ENCODE measurements around the gene USE1.

DNA sequence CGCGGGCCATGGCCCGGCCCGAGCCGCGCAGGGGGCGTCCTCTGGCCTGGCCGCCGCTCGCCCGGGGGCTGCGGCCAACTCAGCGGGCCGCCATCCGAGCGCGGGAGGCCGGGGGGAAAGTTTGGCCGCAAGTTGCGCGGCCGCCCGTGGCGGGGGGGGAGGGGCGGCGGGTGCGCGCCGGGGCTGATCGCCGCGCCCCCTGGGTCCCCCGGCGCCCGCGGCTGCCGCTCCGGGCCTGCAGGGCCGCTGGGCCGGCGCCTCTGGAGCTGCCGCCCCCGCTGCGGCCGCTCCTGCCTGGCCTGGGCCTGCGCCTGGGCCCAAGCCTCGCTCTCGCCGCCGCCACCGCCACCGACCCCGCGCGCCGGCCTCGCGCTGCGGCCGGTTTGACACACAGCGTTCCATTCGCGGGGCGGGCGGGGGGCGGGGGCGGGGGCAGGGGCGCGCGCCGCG lies 30.4 kb downstream of the USE1 start, which contains the start of gene NR2F6:
- TF ChIP-seq, protein P1, sequence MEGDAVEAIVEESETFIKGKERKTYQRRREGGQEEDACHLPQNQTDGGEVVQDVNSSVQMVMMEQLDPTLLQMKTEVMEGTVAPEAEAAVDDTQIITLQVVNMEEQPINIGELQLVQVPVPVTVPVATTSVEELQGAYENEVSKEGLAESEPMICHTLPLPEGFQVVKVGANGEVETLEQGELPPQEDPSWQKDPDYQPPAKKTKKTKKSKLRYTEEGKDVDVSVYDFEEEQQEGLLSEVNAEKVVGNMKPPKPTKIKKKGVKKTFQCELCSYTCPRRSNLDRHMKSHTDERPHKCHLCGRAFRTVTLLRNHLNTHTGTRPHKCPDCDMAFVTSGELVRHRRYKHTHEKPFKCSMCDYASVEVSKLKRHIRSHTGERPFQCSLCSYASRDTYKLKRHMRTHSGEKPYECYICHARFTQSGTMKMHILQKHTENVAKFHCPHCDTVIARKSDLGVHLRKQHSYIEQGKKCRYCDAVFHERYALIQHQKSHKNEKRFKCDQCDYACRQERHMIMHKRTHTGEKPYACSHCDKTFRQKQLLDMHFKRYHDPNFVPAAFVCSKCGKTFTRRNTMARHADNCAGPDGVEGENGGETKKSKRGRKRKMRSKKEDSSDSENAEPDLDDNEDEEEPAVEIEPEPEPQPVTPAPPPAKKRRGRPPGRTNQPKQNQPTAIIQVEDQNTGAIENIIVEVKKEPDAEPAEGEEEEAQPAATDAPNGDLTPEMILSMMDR (IDR thresholded peaks at IDR 0.05), result no peak
- no peak for TF ChIP-seq POLR2AphosphoS5 (IDR thresholded peaks at IDR 0.05; ENCODE audit: low read depth, low read length)
- TF ChIP-seq REST (IDR thresholded peaks at IDR 0.05; ENCODE audit: insufficient read depth in 1 of 2, low read depth in 2 of 2, low read length in 1 of 2), result no peak
- TF ChIP-seq SIN3A (IDR thresholded peaks at IDR 0.05; ENCODE audit: borderline replicate concordance, insufficient read depth, low read depth, low read length), result peak; percentile 59; the same call in 1 of the 2 replicates
- no peak for TF ChIP-seq TCF7L2 (IDR thresholded peaks at IDR 0.05; ENCODE audit: low read depth, low read length)

All from Panc1 (cell line).